CD14-positive monocyte (primary cell): ENCODE results near the gene DYNC1I1. TPM values are rescaled to one million over a fixed set of nuclear protein-coding genes. Genes with fewer than 3 reads are reported as not detected.

Experiments used
- DNase-seq, 3 donors: peaks; one replicate each; pipeline ENCODE4 v3.0.0-alpha.2; 2011 to 2022
- H2AFZ ChIP-seq: 2 replicates; pipeline ENCODE4 v1.6.0; 2012; ENCODE audit warnings: mild to moderate bottlenecking, low read depth, low read length, inconsistent platforms; ENCODE audit not compliant: insufficient read depth, poor library complexity, severe bottlenecking
- H3K27ac ChIP-seq, 2 donors: 1 replicate in 1 of 2; 2 replicates in 1 of 2; pipeline ENCODE4 v1.5.1; 2012 to 2013; ENCODE audit warnings: low read length in 2 of 2, control low read depth in 1 of 2, inconsistent platforms in 1 of 2, low read depth in 1 of 2, mild to moderate bottlenecking in 1 of 2
- H3K27me3 ChIP-seq, 2 donors: one replicate each; pipeline versions ENCODE4 v1.6.0 to v1.6.1; 2011 to 2013; ENCODE audit warnings: low read length in 2 of 2; ENCODE audit not compliant: control insufficient read depth in 2 of 2, insufficient read depth in 2 of 2
- H3K36me3 ChIP-seq, 2 donors: replicated peaks in 1 of 2; 1 replicate in 1 of 2; 2 replicates in 1 of 2; pipeline versions ENCODE4 v1.5.1 to v1.6.1; 2012 to 2013; ENCODE audit warnings: low read length in 2 of 2, control low read depth in 1 of 2, inconsistent platforms in 1 of 2, mild to moderate bottlenecking in 1 of 2; ENCODE audit not compliant: insufficient read depth in 2 of 2, control insufficient read depth in 1 of 2
- H3K4me1 ChIP-seq, 2 donors: 1 replicate in 1 of 2; 2 replicates in 1 of 2; pipeline versions ENCODE4 v1.5.1 to v1.6.1; 2012 to 2013; ENCODE audit warnings: low read length in 2 of 2, control low read depth in 1 of 2, inconsistent platforms in 1 of 2, mild to moderate bottlenecking in 1 of 2, moderate library complexity in 1 of 2; ENCODE audit not compliant: insufficient read depth in 2 of 2, control insufficient read depth in 1 of 2
- H3K4me2 ChIP-seq: replicated peaks from 2 replicates; pipeline ENCODE3; 2012; ENCODE audit warnings: low read length, moderate library complexity, mild to moderate bottlenecking; ENCODE audit not compliant: poor library complexity, severe bottlenecking; ENCODE audit errors: extremely low read depth
- H3K4me3 ChIP-seq, 3 experiments: fragments of 200-600 bp in 1 of 3; sonication (generic) in 1 of 3; replicated peaks in 1 of 3; 1 replicate in 2 of 3; 2 replicates in 1 of 3; pipeline ENCODE4 v1.5.1; 2011 to 2013; ENCODE audit warnings: low read length in 3 of 3, mild to moderate bottlenecking in 3 of 3, control low read depth in 2 of 3, low read depth in 2 of 3, inconsistent platforms in 1 of 3, moderate library complexity in 1 of 3
- H3K79me2 ChIP-seq: 2 replicates; pipeline ENCODE4 v1.6.0; 2012; ENCODE audit warnings: mild to moderate bottlenecking, control low read depth, inconsistent platforms, low read length, moderate library complexity; ENCODE audit not compliant: insufficient read depth
- H3K9ac ChIP-seq: 2 replicates; pipeline ENCODE4 v1.6.0; 2017; ENCODE audit warnings: low read length, mild to moderate bottlenecking; ENCODE audit not compliant: insufficient read depth, poor library complexity, severe bottlenecking
- H3K9me3 ChIP-seq, 2 donors: replicated peaks in 1 of 2; 1 replicate in 1 of 2; 2 replicates in 1 of 2; pipeline versions ENCODE4 v1.5.1 to v1.6.1; 2012 to 2013; ENCODE audit warnings: low read length in 2 of 2, control low read depth in 1 of 2; ENCODE audit not compliant: control insufficient read depth in 1 of 2, insufficient read depth in 1 of 2
- H4K20me1 ChIP-seq: 2 replicates; pipeline ENCODE4 v1.6.0; 2012; ENCODE audit warnings: mild to moderate bottlenecking, low read length, control low read depth, moderate library complexity; ENCODE audit not compliant: insufficient read depth
- H3K27ac Mint-ChIP-seq, 7 donors: one replicate each; pipeline ENCODE4 v1.8.0; 2020; ENCODE audit warnings: mild to moderate bottlenecking in 7 of 7, mixed read lengths in 7 of 7, moderate library complexity in 6 of 7, inconsistent platforms in 2 of 7
- H3K27me3 Mint-ChIP-seq, 3 donors: one replicate each; pipeline ENCODE4 v1.8.0; 2021 to 2022; ENCODE audit warnings: low read depth in 3 of 3, mild to moderate bottlenecking in 3 of 3, mixed read lengths in 3 of 3, moderate library complexity in 3 of 3, inconsistent platforms in 1 of 3
- H3K36me3 Mint-ChIP-seq, 2 donors: one replicate each; pipeline ENCODE4 v1.8.0; 2020; ENCODE audit warnings: mixed read lengths in 2 of 2, inconsistent platforms in 1 of 2, mild to moderate bottlenecking in 1 of 2
- H3K4me1 Mint-ChIP-seq: one replicate; pipeline ENCODE4 v1.8.0; 2020; ENCODE audit warnings: mild to moderate bottlenecking, mixed read lengths
- H3K4me3 Mint-ChIP-seq, 2 donors: one replicate each; pipeline ENCODE4 v1.8.0; 2020; ENCODE audit warnings: mild to moderate bottlenecking in 2 of 2, mixed read lengths in 2 of 2, moderate library complexity in 1 of 2
- H3K9me3 Mint-ChIP-seq, 7 donors: one replicate each; pipeline ENCODE4 v1.8.0; 2020 to 2022; ENCODE audit warnings: mixed read lengths in 7 of 7, mild to moderate bottlenecking in 6 of 7, moderate library complexity in 6 of 7, inconsistent platforms in 2 of 7
- WGBS: methylation state at CpG from one replicate; pipeline ENCODE4 v1.1.5; 2013; ENCODE audit warnings: missing lambda C conversion rate; ENCODE audit not compliant: insufficient coverage; 5-methylcytosine and 5-hydroxymethylcytosine counted together
- intact Hi-C, 2 donors: fragments of 100-400 bp; cut with micrococcal nuclease; formaldehyde crosslinking; loops; one replicate each; pipeline versions ENCODE4 v1.15.0 to v1.15.1; 2023
- polyA plus RNA-seq, 3 donors: library from polyadenylated mRNA; depleted of rRNA in 1 of 3; unstranded in 2 of 3; stranded (reverse) in 1 of 3; fragments of 300-500 nt in 2 of 3; fragments of >200 nt in 1 of 3; fragmentation: Illumina TruSeq in 2 of 3; gene quantifications; 1 replicate in 2 of 3; 2 replicates in 1 of 3; pipeline ENCODE4 v1.2.3, GENCODE V29; 2012 to 2021
- TF ChIP-seq, protein P1 (sequence below): fragments of 200-600 bp; IDR thresholded peaks from one replicate; pipeline ENCODE4 v1.8.0; 2022; ENCODE audit warnings: antibody characterized with exemption, mild to moderate bottlenecking

Gene DYNC1I1
- polyA plus RNA-seq, 3 donors, result not detected

DNA sequence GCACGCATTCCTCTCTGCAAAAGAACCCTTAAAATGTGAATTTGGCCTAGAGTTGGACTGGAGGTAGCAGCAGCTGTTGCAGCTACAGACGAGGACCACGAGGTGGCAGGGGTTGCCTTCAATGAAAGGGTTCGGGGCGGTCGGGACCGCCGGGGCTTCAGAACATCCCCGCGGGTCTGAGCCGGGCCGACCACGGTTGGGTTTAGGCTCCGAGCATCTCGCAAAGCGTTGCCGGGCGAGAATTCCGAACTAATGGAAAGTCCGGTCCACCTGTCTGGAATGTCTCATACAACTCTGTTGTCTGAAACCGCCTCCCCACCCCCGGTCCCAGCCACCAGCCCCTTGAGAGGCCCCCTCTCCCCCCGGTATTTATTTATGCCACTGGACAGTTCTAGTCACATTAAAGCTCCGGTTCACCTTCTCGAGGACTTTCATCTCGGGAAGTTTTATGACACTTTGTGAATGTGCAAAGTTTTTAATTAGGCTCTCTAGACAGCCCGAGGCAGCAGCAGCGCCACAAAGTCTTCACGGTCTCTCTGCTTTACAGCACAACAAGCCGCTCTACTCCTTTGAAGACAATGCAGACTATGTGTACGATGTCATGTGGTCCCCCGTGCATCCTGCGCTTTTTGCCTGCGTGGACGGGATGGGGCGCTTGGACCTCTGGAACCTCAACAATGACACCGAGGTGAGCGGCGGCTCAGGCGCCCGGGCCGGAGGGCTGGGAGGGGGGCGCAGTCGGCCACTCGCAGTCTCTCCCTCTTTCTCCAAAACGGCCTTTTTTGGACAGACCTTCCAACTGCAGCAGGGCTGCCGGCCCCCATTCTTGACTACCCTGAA lies 303.4 kb downstream of the DYNC1I1 start:
- no peaks in the 10 kb centered on the region for H3K79me2 ChIP-seq
- no peak overlapping the region for H3K27ac ChIP-seq
- H3K9me3 ChIP-seq, result no peaks in the 10 kb centered on the region
- H3K36me3 ChIP-seq, result no peaks in the 10 kb centered on the region
- peak overlapping the region; percentile 28 for H3K4me2 ChIP-seq
- Mint-ChIP-seq H3K4me3 (peak overlapping the region; percentile 49 to 78), H3K36me3 (no peaks in the 10 kb centered on the region), H3K27me3 (peaks cover 41 to 52% (median 45%) of the 10 kb centered on the region in 3 donors), H3K27ac (no peak overlapping the region), H3K4me1 (peaks cover 9% of the 10 kb centered on the region), H3K9me3 (no peaks in the 10 kb centered on the region)
- H3K4me3 ChIP-seq, result peak overlapping the region in 1 of 3 experiments; percentile 34
- H3K27me3 ChIP-seq, result peaks cover 43 to 53% of the 10 kb centered on the region in 2 donors
- H4K20me1 ChIP-seq, result no peaks in the 10 kb centered on the region
- H3K4me1 ChIP-seq, result peaks cover 0 to 3% of the 10 kb centered on the region in 2 donors
- peak in 1 of 3 donors; percentile 3 for DNase-seq
- WGBS, result under 1% methylated on average over 43 of the region's 47 CpGs
- H3K9ac ChIP-seq, result no peak overlapping the region
- intact Hi-C loops, result loop anchor here in 1 of 2 donors (5.0 kb wide), 1 partner anchor 952 kb away; no protein-coding TSS in a partner anchor
- peak overlapping the region; percentile 15 for H2AFZ ChIP-seq
- TF ChIP-seq, protein P1, sequence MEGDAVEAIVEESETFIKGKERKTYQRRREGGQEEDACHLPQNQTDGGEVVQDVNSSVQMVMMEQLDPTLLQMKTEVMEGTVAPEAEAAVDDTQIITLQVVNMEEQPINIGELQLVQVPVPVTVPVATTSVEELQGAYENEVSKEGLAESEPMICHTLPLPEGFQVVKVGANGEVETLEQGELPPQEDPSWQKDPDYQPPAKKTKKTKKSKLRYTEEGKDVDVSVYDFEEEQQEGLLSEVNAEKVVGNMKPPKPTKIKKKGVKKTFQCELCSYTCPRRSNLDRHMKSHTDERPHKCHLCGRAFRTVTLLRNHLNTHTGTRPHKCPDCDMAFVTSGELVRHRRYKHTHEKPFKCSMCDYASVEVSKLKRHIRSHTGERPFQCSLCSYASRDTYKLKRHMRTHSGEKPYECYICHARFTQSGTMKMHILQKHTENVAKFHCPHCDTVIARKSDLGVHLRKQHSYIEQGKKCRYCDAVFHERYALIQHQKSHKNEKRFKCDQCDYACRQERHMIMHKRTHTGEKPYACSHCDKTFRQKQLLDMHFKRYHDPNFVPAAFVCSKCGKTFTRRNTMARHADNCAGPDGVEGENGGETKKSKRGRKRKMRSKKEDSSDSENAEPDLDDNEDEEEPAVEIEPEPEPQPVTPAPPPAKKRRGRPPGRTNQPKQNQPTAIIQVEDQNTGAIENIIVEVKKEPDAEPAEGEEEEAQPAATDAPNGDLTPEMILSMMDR, result peak; percentile 73

DNA sequence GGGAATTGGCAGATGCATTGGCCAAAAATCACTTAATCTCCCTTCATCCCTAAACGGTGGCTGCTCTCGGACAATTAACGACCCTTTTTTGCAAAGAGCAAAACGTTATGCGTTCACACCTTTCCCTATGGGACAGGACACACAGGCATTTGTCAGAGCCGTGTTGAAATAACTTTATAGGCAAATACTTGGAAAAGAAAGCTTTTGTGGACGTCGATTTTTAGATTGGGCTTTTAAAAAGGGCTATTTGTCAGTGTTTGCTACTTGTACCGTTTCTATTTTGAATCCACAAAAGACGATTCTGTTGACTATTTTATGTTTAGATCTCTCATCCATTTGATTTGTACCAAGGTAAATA lies 304.0 kb downstream of the DYNC1I1 start:
- Histone ChIP-seq H3K9me3 (no peaks in the 10 kb centered on the region), H3K9ac (no peak overlapping the region), H3K36me3 (no peaks in the 10 kb centered on the region), H3K4me2 (no peak overlapping the region), H3K4me3 (no peak overlapping the region), H2AFZ (no peak overlapping the region), H3K27me3 (peaks cover 41 to 52% of the 10 kb centered on the region in 2 donors), H3K4me1 (peaks cover 0 to 3% of the 10 kb centered on the region in 2 donors), H3K79me2 (no peaks in the 10 kb centered on the region), H4K20me1 (no peaks in the 10 kb centered on the region), H3K27ac (no peak overlapping the region)
- Mint-ChIP-seq H3K9me3 (no peaks in the 10 kb centered on the region), H3K4me3 (peak overlapping the region; percentile 49 to 78), H3K27ac (no peak overlapping the region), H3K36me3 (no peaks in the 10 kb centered on the region), H3K27me3 (peaks cover 40 to 54% (median 45%) of the 10 kb centered on the region in 3 donors), H3K4me1 (peaks cover 9% of the 10 kb centered on the region)
- WGBS, result 8% methylated on average over 6 of the region's 10 CpGs
- intact Hi-C loops, result loop anchor here in 1 of 2 donors (5.0 kb wide), 1 partner anchor 951 kb away; no protein-coding TSS in a partner anchor
- no peak for DNase-seq
- TF ChIP-seq, protein P1, result no peak
